ENCODE data around the gene SEMG1. TPM values are rescaled to one million over a fixed set of nuclear protein-coding genes. Genes with fewer than 3 reads are reported as not detected.

Gene SEMG1
- total and polyA plus RNA-seq, 2 of the 8 experiments (the other 6 are each of a cell fraction or from before 2014, with no cell fraction given) = 3.0 to 5.8 TPM

DNA sequence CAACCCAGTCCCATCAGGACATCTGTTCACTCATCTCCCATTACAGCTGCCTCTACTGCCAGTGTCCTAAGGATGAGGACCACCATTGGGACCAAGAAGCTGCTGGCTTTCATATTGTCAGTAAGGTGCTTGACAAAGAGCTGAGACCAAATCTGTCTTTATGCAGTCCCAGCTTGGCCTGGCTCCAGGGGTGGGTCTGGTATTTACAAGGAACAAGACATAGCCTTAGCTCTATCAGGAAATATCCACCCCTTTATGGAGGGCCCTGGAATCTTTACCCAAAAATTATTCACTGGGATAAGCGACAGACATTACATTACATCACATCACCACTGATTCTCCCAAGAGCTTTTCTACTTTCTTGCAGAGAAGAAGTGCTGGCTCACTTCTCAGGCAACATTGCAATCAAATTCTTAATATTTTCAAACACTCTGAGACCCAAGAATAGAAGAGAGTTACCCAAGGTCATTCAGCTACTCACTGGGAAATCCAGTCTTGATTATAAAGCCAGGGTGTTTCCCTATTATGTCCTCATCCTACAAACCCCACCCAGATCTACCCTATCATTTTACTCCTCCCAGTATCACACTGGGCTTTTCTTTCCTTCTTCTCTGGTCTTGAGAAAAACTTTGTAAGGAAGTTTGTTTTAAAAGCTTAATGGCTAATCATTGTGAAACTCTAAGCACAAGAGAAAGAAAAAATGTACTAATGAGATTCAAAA is 43.6 kb upstream of the SEMG1 start:
- ChIA-PET POLR2A (ENCODE audit: partially characterized antibody) (interaction anchor here (1.2 kb wide), 1 partner anchor 18 kb away, joined by 3 read pairs; no protein-coding TSS in a partner anchor), CTCF (ENCODE audit: partially characterized antibody) (interaction anchor here (2.2 kb wide), 1 partner anchor 24 kb away, joined by 11 read pairs; no protein-coding TSS in a partner anchor)
- H3K23me2 ChIP-seq (ENCODE audit: low read depth, low read length) = no peaks in the 10 kb centered on the region
- H3K9me3 ChIP-seq (ENCODE audit: insufficient read depth in 2 of 2, low read depth in 1 of 2, low read length in 1 of 2) = peaks cover 4 to 6% of the 10 kb centered on the region in 2 experiments; a peak in 2 of 4 replicates
- no peaks in the 10 kb centered on the region; a peak in 1 of 7 replicates for H3K27me3 ChIP-seq (replicated peaks in 1 of 4; ENCODE audit: control insufficient read depth in 3 of 4, extremely low read depth in 1 of 4, insufficient read depth in 3 of 4, low read length in 3 of 4)
- H4K8ac ChIP-seq (ENCODE audit: extremely low read depth, insufficient read depth, low read length) = no peak overlapping the region
- H3K9ac ChIP-seq (replicated peaks in 1 of 4; ENCODE audit: extremely low read depth in 1 of 4, low read depth in 3 of 4, low read length in 3 of 4) = no peak overlapping the region
- H3K4me3 ChIP-seq (ENCODE audit: extremely low read depth in 1 of 4, insufficient read depth in 2 of 4, low read depth in 3 of 4, low read length in 4 of 4) = no peak overlapping the region
- no peak for FAIRE-seq
- no peaks in the 10 kb centered on the region for H3K79me2 ChIP-seq (ENCODE audit: control insufficient read depth in 1 of 2, insufficient read depth in 2 of 2, low read length in 2 of 2)
- no peak overlapping the region for H2BK20ac ChIP-seq (ENCODE audit: low read length)
- no peak overlapping the region for H3K4ac ChIP-seq (replicated peaks; ENCODE audit: insufficient read length, low read depth, low read length)
- no peak overlapping the region for H3K4me2 ChIP-seq (ENCODE audit: insufficient read depth in 1 of 2, low read depth in 2 of 2, low read length in 2 of 2)
- H3K36me3 ChIP-seq (ENCODE audit: control insufficient read depth in 2 of 4, insufficient read depth in 4 of 4, low read length in 3 of 4) = no peaks in the 10 kb centered on the region
- H2BK120ac ChIP-seq (replicated peaks; ENCODE audit: low read depth, low read length) = no peak overlapping the region
- no peaks in the 10 kb centered on the region for H3K4me1 ChIP-seq (replicated peaks in 1 of 4; ENCODE audit: control insufficient read depth in 3 of 4, insufficient read depth in 4 of 4, low read length in 3 of 4)
- H3K14ac ChIP-seq (ENCODE audit: insufficient read length) = no peak overlapping the region
- WGBS, 2 experiments (ENCODE audit: extremely low coverage in 1 of 2, insufficient coverage in 1 of 2, insufficient read length in 1 of 2, insufficient replicate concordance in 2 of 2, low coverage in 1 of 2, low lambda C conversion rate in 2 of 2, missing lambda C conversion rate in 1 of 2) = 94% methylated on average over 1 of the region's 1 CpG; no CpG with 5 or more reads in 1 of the 2 experiments
- TF ChIP-seq RBBP5 (IDR thresholded peaks at IDR 0.05; ENCODE audit: borderline replicate concordance, low read depth, low read length) (no peak), E2F6 (IDR thresholded peaks at IDR 0.05) (no peak), EZH2 (IDR thresholded peaks at IDR 0.05; ENCODE audit: low read depth, low read length, severe bottlenecking) (no peak), POU5F1 (IDR thresholded peaks at IDR 0.05; ENCODE audit: low read depth, low read length) (no peak), KDM5A (IDR thresholded peaks at IDR 0.05; ENCODE audit: low read length) (no peak), SP1 (IDR thresholded peaks at IDR 0.05; ENCODE audit: low read depth, low read length) (no peak), YY1 (IDR thresholded peaks at IDR 0.05; ENCODE audit: low read depth, low read length) (no peak), TAF1 (IDR thresholded peaks at IDR 0.05; ENCODE audit: low read depth, low read length) (no peak), CHD2 (IDR thresholded peaks at IDR 0.05; ENCODE audit: low read length) (no peak), NRF1 (IDR thresholded peaks at IDR 0.05; ENCODE audit: low read depth, low read length) (no peak), ATF3 (IDR thresholded peaks at IDR 0.05; ENCODE audit: insufficient read depth, low read depth, low read length) (no peak), GTF2F1 (IDR thresholded peaks at IDR 0.05; ENCODE audit: borderline replicate concordance, low read depth, low read length) (no peak)
- no peak overlapping the region for H3K27ac ChIP-seq (ENCODE audit: low read depth, low read length)
- no peak overlapping the region for H4K5ac ChIP-seq (ENCODE audit: insufficient read length, low read depth, low read length)
- H3K56ac ChIP-seq (replicated peaks; ENCODE audit: insufficient read length, low read depth, low read length) = no peak overlapping the region
- DNase-seq (ENCODE audit: low read depth in 1 of 2, low spot score in 2 of 2) = no peak
- no peak overlapping the region for H3K23ac ChIP-seq (ENCODE audit: insufficient read length)
- no peaks in the 10 kb centered on the region for H4K20me1 ChIP-seq (replicated peaks in 1 of 2; ENCODE audit: control insufficient read depth in 1 of 2, insufficient read depth in 2 of 2, low read length in 2 of 2)
- no peak overlapping the region for H2AFZ ChIP-seq (ENCODE audit: low read length)
- no peak overlapping the region for H3K18ac ChIP-seq (ENCODE audit: extremely low read depth, low read length)
- H4K91ac ChIP-seq (replicated peaks; ENCODE audit: insufficient read length, low read length) = no peak overlapping the region
- H2BK12ac ChIP-seq (ENCODE audit: low read depth, low read length) = no peak overlapping the region
- H3K79me1 ChIP-seq (ENCODE audit: low read depth, low read length) = no peaks in the 10 kb centered on the region
- no peak overlapping the region for H2AK5ac ChIP-seq (ENCODE audit: low read depth, low read length)
- no peak overlapping the region for H2BK5ac ChIP-seq (ENCODE audit: low read depth, low read length)
- H2BK15ac ChIP-seq (ENCODE audit: low read length) = no peak overlapping the region

Data from H1 (cell line).